Ishikawa (cell line): Measurements from ENCODE around the gene MYH15.

Experiments
- CREB1 ChIP-seq: IDR thresholded peaks from 2 replicates; pipeline ENCODE4 v1.6.1; 2012; ENCODE audit warnings: low read depth
- EGR1 ChIP-seq: IDR thresholded peaks from 2 replicates; pipeline ENCODE4 v1.6.1; 2012
- EP300 ChIP-seq: IDR thresholded peaks from 2 replicates; pipeline ENCODE4 v1.6.1; 2012; ENCODE audit warnings: borderline replicate concordance
- FOXM1 ChIP-seq: IDR thresholded peaks from 2 replicates; pipeline ENCODE4 v1.6.1; 2012; ENCODE audit warnings: low read depth, borderline replicate concordance
- MAX ChIP-seq: IDR thresholded peaks from 2 replicates; pipeline ENCODE4 v1.6.1; 2012
- NFIC ChIP-seq: IDR thresholded peaks from 2 replicates; pipeline ENCODE4 v1.6.1; 2012
- RAD21 ChIP-seq: IDR thresholded peaks from 2 replicates; pipeline ENCODE4 v1.6.1; 2012; ENCODE audit warnings: low read depth
- TAF1 ChIP-seq: IDR thresholded peaks from 2 replicates; pipeline ENCODE4 v1.6.1; 2012; ENCODE audit warnings: low read depth, mild to moderate bottlenecking
- TCF12 ChIP-seq: IDR thresholded peaks from 2 replicates; pipeline ENCODE4 v1.6.1; 2012; ENCODE audit warnings: low read depth
- TEAD4 ChIP-seq: IDR thresholded peaks from 2 replicates; pipeline ENCODE4 v1.6.1; 2012
- YY1 ChIP-seq: IDR thresholded peaks from 2 replicates; pipeline ENCODE4 v1.6.1; 2012; ENCODE audit warnings: low read depth
- ZBTB7A ChIP-seq: IDR thresholded peaks from 2 replicates; pipeline ENCODE4 v1.6.1; 2012; ENCODE audit warnings: low read depth

- TF ChIP-seq TAF1 (no peak), RAD21 (no peak), CREB1 (no peak), NFIC (no peak), YY1 (no peak), EP300 (no peak), TCF12 (no peak), TEAD4 (no peak), ZBTB7A (no peak), EGR1 (no peak), MAX (no peak), FOXM1 (no peak)
These were observed 68.9 kb downstream of the MYH15 start for GRCh38 chr3:108441518-108441917.
